HG03060 (cell line): Measurements from ENCODE around the gene SIPA1L3.

ENCODE experiments used
- ATAC-seq: cut with Tn5 transposase; IDR thresholded peaks from one replicate; pipeline ENCODE4 v1.9.1; 2021; ENCODE audit warnings: low read depth, moderate number of reproducible peaks; ENCODE audit not compliant: unreplicated experiment

Gene SIPA1L3

DNA sequence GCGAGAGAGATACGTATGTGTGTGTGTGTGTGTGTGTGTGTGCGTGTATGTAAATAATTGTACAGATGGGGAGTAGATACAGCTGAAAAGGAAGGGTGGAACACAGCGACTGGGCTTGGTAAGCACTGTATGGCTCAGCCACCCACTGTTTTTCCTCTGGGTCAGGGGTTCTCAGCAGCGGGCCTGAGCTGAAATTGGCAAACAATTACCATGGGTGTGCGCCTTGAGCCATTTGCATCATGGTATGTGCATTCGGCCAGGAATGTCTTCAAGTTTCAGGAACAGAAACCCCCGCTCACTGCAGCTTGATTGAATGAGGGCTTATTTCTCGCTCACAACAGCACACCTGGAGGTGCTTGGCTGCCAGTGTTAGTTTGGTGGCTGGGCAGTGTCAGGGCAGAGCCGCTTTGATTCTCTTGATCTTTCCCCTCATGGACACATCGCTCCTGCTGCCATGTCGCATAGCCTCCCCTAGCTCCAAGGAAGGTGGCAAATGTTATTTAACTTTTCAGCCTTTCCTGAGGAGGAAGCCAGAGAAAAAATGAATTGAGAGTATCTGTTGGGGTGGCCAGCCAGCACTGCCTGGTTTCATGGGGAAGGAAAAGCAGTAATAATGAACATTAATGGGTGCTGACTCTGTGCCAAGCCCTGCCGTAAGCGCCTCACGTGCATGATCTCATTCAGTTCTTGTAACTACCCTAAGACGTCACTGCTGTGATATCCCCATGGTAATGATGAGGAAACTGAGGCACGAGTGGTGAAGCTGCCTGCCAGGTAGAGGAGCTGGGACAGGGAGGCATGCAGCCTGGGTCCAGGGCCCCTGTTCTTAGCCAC, 126.9 kb downstream of the SIPA1L3 start:
- ATAC-seq = no peak

- ATAC-seq = no peak
Observed at GRCh38 chr19:38034492-38034860, 127.5 kb downstream of the SIPA1L3 start.

DNA sequence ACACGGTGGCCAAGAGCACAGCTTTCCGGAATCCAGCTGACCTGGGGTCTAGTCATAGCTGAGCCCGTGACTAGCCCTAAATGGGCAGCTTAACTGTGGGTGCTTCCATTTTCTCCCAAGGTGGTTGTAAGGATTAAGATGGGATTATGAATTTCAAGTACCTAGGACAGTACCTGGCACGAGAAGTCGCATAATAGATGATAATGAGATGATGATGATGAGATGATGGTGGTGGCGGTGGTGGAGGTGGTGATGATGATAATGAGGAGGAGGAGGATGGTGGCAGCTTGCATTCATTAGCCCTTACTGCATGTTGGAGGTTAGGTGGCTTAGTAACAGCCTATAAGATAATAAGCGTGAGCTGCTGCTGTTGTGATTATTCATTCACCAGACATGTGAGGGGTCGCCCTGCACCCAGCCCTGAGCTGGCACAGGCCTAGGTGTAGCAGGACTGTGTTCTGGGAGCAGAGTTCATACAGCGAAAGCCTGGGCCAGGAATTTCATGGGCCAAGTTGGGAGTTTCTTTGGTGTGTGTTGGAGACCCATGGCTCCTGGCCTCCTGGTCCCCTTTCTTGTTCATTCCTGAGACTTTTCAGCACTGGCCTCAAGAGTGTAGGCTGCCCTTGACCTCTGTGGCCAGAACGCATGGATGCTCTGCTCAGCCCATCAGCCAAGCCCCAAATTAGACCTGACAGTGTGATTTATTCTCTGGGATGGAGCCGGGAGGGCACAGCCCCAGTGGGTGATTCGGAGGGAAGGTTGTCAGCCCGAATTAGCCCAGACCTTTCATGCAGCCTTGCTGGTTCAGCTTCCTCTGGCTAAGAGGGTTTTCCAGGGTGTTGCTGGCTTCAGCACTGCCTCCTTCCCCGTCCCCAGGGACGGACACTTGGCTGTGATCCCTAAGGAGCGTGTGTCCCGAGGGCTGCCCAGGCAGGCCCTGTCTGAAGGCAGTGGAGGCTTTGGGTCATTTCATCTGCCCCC, 128.8 kb downstream of the SIPA1L3 start:
- no peak for ATAC-seq

DNA sequence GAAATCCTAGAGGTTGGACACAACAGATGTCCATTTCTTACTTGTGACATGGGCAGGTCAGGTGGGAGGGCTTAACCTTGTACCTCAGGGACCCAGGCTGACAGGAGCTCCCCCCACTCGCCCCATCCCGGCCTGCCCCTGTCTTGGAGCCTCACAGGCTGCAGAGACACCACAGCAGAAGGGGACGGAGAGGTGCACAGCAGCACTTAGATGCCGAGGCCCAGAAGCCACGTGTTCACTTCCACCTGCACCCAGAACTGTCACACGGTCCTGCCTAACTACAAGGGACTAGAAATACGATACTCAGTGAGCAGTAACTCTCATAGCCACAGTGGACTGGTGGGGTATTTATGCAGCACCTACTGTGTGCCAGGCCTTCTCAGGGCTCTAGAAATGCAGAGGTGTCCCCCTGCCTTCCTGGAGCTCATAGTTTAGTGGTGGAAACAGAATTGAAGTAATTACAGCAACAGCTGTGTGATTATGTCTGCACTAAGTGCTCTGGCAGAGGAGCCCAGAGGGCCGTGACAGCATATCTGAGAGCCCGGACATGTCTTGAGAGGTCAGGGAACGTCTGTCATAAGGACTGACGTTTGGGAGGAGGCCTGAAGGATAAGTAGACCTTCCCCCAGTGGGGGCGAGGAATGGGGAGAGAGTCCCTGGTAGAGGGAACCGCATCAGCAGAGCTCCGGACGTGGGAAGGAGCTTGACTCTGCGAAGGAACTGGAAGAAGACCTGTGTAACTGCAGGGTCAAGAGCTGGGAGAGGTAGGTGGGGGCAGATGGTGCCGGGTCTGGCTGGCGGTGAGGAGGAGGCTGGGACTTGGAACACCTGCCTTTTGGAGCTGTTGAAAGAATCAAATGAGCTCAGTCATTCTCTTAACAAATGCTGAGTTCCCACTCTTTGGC, 130.0 kb downstream of the SIPA1L3 start:
- no peak for ATAC-seq

- ATAC-seq = no peak
Observed at GRCh38 chr19:38039966-38040365, 133.0 kb downstream of the SIPA1L3 start.

- no peak for ATAC-seq
Observed at GRCh38 chr19:38042132-38042531, 135.1 kb downstream of the SIPA1L3 start.

GRCh38 chr19:38043649-38044144, 136.7 kb downstream of the SIPA1L3 start:
- ATAC-seq = no peak

- ATAC-seq = no peak
Observed at GRCh38 chr19:38044267-38045111, 137.5 kb downstream of the SIPA1L3 start.

DNA sequence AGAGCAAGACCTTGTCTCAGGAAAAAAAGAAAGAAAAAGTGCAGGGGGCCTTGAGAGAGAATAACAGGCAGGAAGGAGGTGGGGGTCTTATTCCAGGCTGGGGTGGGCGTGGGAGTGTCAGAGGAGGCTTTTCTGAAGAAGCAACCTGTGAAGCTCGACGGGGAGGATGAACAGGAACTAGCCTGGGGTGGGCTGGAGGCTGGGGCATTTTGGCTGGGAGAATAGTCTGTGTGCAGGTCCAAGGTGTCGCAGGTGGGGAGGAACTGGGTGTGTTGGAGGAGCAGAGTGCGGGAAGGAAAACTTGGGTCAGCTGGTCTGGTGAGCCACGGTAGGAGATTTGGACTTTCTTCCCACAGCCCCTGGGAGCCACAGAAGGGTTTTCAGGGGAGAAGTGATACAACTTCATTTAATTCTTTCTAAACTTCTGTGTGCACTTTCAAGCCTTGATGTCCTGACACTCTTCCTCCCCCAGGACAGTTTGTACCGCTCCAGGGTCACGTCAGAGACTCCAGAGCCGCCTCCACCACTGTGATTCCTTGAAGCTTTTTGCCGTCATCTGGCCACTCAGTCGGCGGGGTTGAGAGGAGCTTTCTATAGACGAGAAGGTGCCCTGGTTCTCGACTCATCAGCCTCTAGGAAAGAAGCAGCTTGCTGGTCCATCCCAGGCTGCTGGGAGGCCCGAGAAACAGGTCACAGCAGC, 138.7 kb downstream of the SIPA1L3 start:
- ATAC-seq = no peak

DNA sequence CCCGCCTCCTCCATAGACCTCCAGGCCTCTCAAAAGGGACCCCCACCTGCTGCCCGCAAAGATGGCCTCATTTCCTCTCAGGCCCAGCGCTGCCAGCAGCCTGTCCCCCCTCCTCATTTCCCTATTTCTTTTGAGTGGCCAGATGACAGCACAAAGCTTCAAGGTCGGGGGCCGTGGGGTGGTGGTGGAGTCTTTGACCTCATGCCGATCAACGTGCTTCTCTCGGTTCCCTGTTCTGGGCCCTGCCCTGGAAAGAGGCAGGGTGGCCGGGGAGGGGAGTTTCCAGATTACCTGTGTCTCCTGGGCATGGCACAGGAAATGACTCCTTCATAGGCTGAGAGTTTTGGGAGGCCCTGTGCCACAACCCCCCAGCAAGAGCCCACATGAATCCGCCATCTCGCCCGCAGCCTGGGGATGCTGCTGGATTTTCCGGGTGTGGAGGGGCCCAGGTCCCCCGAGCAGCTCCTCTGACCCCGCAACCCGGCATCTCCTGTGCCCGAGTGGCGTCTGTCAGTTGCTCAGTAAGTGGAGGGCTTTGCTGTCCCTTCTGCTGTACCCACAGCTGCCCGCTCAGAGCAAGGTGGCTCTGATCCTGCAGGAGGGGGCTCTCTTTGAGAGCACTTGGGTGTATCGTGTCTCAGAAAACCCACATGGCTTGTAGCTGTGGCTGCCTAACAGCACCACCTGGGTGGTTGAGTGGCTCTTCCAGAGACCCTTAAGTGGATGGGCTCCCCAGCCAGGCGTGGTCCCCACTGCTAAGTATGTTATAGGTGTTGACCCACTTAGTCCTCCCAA, 139.4 kb downstream of the SIPA1L3 start:
- no peak for ATAC-seq

DNA sequence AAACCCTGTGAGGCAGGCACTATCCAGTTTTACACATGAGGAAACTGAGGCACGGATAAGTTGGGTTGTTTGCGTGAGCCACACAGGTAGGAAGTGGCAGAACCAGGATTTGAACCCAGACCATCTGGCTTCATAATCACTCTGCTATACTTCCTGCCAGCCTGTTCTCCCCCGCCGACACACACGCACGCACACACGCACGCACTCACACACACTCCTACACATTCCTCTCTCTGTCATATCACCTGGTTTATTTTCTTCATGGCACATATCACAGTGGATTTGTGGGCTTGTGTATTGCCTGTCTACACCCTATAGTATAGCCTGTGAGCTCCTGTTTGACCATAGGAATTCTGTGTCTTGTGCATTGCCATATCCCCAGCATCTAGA, 140.0 kb downstream of the SIPA1L3 start:
- ATAC-seq = no peak

DNA sequence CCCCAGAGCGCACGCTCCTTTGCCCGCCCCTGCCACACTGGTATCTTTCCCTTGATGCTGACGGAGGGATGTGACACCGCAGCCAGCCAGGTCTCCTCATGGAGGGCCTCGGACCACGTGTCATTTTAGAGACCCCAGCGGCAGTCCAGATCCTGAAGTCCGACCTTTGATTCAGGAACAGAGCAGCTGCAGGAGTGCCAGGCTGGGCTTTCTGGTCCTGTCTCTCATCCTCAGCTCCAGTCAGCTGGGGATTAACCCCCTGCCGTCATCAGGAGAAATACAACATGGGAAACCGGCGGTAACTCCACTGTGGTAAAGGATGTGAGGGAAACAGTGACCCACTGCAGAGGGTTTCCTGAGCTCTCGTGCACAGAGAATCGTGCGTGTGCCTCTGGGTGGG, 140.6 kb downstream of the SIPA1L3 start:
- no peak for ATAC-seq

DNA sequence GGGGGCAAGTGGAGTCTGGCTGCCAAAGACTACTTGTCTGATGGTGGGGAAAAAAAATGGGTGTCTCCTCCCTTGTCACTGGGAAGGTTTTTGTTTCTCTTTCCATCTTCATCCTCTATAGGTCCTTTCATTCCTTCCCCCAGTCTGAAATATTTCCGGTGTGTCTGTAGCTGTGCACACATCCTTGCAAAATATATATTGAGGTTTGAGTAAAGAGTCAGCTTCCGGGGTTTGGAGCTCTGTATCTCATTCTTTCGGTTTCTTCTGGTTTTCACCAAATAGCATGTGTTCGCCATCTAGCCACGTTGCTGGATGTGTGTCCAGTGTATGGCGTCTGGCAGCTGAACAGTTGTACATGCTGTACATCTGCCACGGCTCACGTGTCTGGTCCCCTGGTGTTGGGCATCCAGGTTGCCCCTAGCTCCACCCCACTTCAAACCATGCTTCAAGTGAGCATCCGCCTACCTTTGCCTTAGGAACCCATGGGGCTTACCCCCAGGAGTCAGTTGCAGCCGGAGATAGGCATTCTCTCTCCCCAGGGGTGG, 142.2 kb downstream of the SIPA1L3 start:
- ATAC-seq = peak; percentile 26

GRCh38 chr19:38055010-38055409, 148.0 kb downstream of the SIPA1L3 start:
- ATAC-seq = no peak

DNA sequence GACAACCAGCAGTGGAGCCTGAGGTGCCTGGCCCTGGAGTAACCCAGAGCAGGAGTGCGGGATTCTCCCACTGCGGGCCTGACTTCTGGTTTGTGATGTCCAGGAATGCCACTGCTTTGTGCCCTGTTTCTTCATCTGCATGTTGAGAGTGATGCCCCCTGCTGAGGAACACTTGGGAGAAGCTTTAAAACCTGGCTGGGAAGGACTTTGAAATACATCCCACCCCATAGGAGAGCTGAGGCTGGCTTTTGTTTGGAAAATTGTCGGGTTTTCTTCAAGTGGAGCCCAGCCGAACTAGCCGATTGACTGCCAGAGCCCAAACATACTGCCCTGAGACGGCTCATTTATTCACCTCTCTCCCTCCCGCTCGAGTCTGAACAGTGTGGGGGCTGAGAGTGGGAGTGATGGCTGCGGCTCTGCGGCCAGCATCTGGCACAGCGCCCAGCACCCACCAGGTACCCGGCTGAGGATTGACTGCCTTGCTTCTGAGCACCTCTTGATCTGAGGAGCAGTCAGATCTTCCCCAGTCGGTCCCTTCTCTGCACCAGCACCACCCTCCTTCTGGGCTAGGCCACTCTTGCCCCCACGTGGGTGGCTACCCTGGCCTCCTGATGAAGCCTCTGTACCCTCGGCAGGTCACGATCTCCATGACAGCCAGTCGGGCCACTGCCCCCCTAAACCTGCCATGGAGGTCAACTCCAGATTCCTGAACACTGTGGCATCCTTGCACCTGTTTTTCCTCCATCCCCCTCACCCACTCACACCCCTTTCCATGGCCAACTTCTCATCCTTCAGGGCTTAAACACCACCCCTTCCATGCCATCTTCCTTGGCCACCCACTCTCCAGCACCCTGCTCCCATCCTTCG, 148.9 kb downstream of the SIPA1L3 start:
- no peak for ATAC-seq

GRCh38 chr19:38056646-38057045, 149.6 kb downstream of the SIPA1L3 start:
- ATAC-seq = no peak
